ENCODE data around the gene POPDC3.
A peak's percentile ranks its signal among the peaks of the same experiment; 100 is the strongest.

POPDC3 gene

DNA sequence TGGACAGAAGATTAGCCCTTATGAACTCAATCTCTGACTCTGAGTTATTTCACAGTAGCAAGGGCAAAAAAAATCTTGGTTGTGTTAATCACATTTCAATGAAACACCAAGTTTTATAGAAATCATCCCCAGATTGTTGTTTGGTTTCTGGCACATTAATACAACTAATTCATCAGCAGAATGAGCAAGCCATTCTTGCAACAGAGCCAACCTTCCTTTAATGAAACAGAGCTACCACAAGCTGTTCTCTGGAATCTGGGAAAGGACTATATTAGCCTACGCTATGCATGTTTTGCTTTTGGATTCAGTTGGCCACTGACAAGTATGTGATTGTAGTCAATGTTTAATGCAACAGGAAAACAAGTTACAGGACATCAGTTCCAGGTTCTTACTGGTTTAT, 13.8 kb upstream of the POPDC3 start:
- FAIRE-seq (no peak), DNase-seq (ENCODE audit: insufficient read length) (no peak)
- TF ChIP-seq TAF1 (IDR thresholded peaks at IDR 0.05; ENCODE audit: borderline replicate concordance, low read depth, low read length): no peak
- TF ChIP-seq POLR2AphosphoS5 (IDR thresholded peaks at IDR 0.05; ENCODE audit: low read depth, low read length): no peak
- TF ChIP-seq POLR2A (IDR thresholded peaks at IDR 0.05; ENCODE audit: low read depth, low read length): no peak

DNA sequence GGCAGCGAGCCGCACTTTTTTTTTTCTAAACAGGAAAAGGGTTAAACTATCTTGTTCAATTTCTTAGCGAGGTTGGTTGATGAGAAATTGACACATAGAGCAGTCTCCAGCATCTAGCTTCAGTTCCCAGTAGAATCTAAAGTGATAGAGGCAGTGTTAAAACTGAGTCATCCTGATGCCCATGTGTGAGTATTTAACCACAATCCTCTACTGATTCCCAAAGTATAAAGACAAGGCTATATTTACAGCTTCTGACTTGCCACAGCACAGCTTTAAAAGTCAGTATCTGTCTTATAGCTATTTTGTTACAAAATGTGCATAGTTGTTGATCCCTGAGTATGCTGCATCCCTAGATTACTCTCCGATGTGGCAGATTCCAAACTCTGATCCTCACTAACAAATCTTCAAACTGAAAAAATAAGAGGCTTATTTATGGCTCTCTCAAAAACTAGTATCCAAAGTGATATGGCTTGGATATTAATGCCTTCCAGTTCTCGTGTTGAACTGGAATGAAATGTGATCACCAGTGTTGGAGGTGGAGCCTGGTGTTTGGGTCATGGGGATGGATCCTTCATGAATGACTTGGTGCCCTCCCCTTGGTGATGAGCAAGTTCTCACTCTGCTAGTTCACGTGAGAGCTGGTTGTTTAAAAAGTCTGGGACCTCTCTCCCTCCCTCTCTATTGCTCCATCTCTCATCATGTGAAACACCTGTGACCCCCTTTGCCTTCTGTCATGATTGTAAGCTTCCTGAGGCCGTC, 13.1 kb upstream of the POPDC3 start:
- FAIRE-seq (no peak), DNase-seq (ENCODE audit: insufficient read length) (no peak)

DNA sequence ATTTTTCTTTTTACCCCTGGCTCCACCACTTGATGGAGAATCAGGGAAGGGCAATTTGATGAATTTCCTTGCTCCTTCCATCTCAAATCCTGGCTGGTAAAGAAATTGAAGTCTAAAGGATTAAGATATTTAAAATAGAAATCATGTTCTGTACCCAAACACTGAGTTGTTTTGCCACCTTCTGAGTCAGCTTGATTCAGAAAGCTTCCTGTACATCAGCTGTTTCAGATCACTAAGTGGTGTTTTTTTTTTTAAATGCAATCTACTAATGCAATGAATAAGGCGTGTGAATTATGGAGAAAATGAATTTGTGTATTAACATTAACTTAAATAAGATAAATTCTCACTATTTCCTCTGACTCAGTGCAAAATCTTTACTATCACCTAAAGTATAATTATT, 11.5 kb upstream of the POPDC3 start:
- FAIRE-seq: no peak
- DNase-seq (ENCODE audit: insufficient read length): no peak
- TF ChIP-seq POLR2AphosphoS5 (IDR thresholded peaks at IDR 0.05; ENCODE audit: low read depth, low read length) (no peak), POLR2A (IDR thresholded peaks at IDR 0.05; ENCODE audit: low read depth, low read length) (no peak), TAF1 (IDR thresholded peaks at IDR 0.05; ENCODE audit: borderline replicate concordance, low read depth, low read length) (no peak)

More for the DNA sequence above, 13.1 kb upstream of the POPDC3 start:
- TF ChIP-seq TAF1 (IDR thresholded peaks at IDR 0.05; ENCODE audit: borderline replicate concordance, low read depth, low read length) (no peak), POLR2AphosphoS5 (IDR thresholded peaks at IDR 0.05; ENCODE audit: low read depth, low read length) (no peak), POLR2A (IDR thresholded peaks at IDR 0.05; ENCODE audit: low read depth, low read length) (no peak)

DNA sequence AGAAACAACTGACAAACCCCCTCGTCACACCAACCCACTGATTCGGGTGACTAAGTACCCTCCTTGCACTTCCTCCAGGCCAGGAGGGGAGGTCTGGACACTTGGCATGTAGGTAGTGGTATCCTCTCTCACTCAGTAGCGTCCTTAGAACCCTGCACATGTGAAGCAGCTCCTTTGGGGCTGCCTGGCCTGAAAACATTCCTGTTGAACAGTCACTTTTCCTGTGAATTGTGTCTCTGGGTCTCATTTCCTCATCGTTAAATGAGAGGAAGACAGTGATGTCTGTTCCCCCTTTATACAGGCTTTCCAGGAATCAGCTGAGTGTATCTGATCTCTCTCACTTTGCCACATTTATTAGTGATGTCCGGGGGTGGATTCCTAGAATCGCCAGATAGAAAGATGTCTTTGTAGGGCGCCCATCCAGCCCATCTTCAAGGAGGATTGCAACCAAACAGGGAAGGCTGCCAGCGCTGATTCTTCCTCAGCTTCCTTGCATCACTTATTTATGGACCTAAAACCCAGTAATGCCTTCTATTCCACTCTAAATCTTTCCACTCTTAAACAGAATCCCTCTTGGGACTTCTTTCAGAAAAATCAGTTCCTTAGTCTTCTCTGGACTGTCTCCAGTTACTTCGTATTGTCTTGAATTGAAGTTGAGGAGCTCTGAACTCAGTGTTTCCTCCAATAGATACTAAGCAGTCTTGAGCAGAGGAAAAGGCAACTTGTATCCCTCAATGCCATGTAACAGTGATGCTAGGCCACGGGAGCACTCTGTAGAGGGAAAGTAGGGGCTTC, 9.4 kb upstream of the POPDC3 start:
- DNase-seq (ENCODE audit: insufficient read length) (no peak), FAIRE-seq (no peak)
- TF ChIP-seq POLR2AphosphoS5 (IDR thresholded peaks at IDR 0.05; ENCODE audit: low read depth, low read length) (no peak), TAF1 (IDR thresholded peaks at IDR 0.05; ENCODE audit: borderline replicate concordance, low read depth, low read length) (no peak), POLR2A (IDR thresholded peaks at IDR 0.05; ENCODE audit: low read depth, low read length) (no peak)

DNA sequence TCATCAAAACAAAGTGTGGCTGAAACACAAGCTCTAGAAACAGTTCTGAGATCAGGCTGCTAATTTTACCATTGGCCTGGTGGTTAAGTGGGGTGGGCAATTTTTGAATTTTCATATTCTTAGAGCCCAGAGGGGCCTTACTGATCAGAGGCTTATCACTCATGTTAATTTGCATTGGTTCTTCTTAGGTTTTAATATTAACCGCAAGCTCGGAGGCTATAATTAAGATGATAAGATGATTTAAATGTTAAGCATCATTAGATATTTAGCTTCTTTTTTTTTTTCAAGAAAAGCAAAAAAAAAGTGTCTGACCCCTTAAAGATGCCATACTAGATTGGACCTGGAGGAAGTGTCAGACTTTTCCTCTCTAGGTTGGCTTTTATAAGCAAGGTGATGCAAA, 8.4 kb upstream of the POPDC3 start:
- DNase-seq (ENCODE audit: insufficient read length) (no peak), FAIRE-seq (no peak)
- TF ChIP-seq POLR2AphosphoS5 (IDR thresholded peaks at IDR 0.05; ENCODE audit: low read depth, low read length) (no peak), TAF1 (IDR thresholded peaks at IDR 0.05; ENCODE audit: borderline replicate concordance, low read depth, low read length) (no peak), POLR2A (IDR thresholded peaks at IDR 0.05; ENCODE audit: low read depth, low read length) (no peak)

DNA sequence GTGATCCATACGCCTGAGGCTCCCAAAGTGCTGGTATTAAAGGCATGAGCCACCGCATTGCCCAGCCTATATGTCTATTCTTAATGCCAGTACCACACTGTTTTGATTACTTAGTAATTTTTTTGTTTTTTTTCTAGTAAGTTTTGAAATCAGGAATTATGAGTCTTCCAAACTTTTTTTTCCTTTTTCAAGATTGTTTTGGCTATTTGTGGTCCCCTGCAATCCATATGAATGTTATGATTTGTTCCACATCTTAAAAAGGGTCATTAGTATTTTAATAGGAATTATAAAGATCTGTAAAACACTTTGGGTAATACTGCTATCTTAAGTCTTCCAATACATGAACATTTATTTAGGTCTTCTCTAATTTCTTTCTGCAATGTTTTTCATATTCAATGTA, 6.8 kb upstream of the POPDC3 start:
- no peak for DNase-seq (ENCODE audit: insufficient read length)
- FAIRE-seq: no peak
- TF ChIP-seq TAF1 (IDR thresholded peaks at IDR 0.05; ENCODE audit: borderline replicate concordance, low read depth, low read length) (no peak), POLR2A (IDR thresholded peaks at IDR 0.05; ENCODE audit: low read depth, low read length) (no peak), POLR2AphosphoS5 (IDR thresholded peaks at IDR 0.05; ENCODE audit: low read depth, low read length) (no peak)

DNA sequence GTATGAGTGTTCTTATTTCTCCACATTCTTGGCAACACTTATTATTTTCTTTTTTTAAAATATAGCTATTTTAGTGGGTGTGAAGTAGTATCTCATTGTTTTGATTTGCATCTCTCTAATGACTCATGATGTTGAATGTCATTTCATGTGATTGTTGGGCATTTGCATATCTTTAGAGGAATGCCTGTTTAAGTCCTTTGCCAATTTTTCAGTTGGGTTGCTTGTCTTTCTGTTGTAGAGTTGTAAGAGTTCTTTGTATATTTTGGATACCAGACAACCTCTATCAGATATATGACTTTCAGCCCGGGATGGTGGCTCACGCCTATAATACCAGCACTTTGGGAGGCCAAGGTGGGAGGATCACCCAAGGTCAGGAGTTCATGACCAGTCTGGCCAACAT, 5.1 kb upstream of the POPDC3 start:
- no peak for DNase-seq (ENCODE audit: insufficient read length)
- TF ChIP-seq POLR2A (IDR thresholded peaks at IDR 0.05; ENCODE audit: low read depth, low read length): no peak
- no peak for TF ChIP-seq TAF1 (IDR thresholded peaks at IDR 0.05; ENCODE audit: borderline replicate concordance, low read depth, low read length)
- no peak for TF ChIP-seq POLR2AphosphoS5 (IDR thresholded peaks at IDR 0.05; ENCODE audit: low read depth, low read length)
- peak; percentile 36 for FAIRE-seq

DNA sequence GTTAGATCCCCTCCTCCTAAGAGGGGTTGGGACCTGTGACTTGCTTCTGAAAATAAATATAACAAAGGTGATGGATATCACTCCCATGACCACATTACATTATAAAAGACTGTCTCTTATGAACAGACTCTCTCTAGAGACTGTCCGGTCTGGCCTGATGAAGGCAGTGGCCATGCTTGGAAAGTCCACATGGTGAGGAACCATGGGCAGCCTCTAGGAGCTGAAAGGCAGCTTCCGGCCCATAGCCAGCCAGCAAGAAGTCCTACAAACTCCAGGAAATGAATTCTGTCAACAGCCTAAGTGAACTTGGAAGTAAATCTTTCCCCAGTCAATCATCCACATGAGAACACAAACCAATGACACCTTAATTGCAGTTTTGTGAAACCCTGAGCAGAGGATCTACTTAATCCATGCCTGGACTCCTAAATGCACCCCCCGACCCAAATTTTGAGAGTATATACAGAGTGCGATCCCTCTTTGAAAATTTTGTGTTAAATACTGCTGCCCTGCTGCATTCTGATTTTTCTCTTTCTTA, 2.2 kb upstream of the POPDC3 start:
- FAIRE-seq: no peak
- TF ChIP-seq TAF1 (IDR thresholded peaks at IDR 0.05; ENCODE audit: borderline replicate concordance, low read depth, low read length) (no peak), POLR2AphosphoS5 (IDR thresholded peaks at IDR 0.05; ENCODE audit: low read depth, low read length) (no peak), POLR2A (IDR thresholded peaks at IDR 0.05; ENCODE audit: low read depth, low read length) (no peak)

DNA sequence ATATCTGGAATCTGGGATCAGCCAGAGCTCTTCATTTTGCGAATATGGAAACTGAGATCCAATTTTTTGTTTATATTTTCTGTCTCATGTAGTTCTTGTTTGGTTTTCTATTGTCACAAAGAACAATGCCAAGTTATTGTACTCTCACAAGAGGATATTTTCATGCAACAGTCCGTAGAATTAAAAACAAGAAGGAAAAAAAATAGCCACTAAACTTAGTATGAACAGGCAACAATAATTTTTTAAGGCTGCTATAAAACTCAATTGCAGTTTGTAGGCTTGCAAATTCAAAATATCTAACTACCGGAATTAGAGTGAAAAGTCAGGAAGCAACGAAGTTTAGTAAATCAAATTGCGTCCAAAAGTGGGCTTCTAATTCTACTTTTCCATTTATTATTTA, 1.2 kb downstream of the POPDC3 start:
- DNase-seq (ENCODE audit: insufficient read length) (no peak), FAIRE-seq (no peak)
- TF ChIP-seq POLR2A (IDR thresholded peaks at IDR 0.05; ENCODE audit: low read depth, low read length) (no peak), POLR2AphosphoS5 (IDR thresholded peaks at IDR 0.05; ENCODE audit: low read depth, low read length) (no peak), TAF1 (IDR thresholded peaks at IDR 0.05; ENCODE audit: borderline replicate concordance, low read depth, low read length) (no peak)

More for the DNA sequence above, 2.2 kb upstream of the POPDC3 start:
- DNase-seq (ENCODE audit: insufficient read length): no peak

DNA sequence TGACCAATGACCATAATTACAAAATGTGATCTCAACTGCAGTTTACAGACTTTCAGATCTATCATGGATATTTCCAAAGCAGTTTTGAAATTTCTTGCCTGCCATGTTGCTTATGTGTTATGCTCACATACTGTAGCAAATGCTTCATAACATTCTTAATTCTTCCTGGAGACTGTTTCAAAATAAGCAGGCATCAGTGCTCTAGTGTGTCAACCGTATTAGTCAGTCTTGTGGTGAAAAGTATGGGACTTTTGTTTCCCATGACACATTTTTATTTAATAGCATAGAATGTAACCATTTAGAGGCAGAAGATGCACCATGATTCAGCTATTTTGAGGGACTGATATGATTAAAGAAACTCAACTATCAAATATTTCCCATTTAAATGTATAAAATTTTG, 1.7 kb downstream of the POPDC3 start:
- FAIRE-seq (no peak), DNase-seq (ENCODE audit: insufficient read length) (no peak)
- TF ChIP-seq POLR2A (IDR thresholded peaks at IDR 0.05; ENCODE audit: low read depth, low read length) (no peak), POLR2AphosphoS5 (IDR thresholded peaks at IDR 0.05; ENCODE audit: low read depth, low read length) (no peak), TAF1 (IDR thresholded peaks at IDR 0.05; ENCODE audit: borderline replicate concordance, low read depth, low read length) (no peak)

DNA sequence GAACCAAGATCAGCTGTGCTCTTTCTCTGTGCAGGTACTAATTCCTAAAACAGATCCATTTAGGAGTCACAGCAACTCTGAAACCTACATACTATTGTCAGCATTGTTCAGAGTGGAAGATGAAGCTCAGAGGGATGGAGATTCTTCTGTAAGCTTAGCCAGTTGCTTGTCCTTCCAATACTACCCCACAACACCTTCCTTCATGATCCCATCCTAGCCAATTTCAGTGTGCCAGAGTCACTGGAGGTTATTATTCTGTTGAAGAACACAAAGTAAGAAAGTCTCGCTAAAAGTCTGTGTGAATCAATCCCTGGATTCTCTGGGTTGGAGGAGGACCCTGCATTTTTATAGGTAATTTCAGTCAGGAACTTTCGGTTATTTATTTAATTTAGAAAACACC, 2.3 kb downstream of the POPDC3 start:
- no peak for FAIRE-seq
- DNase-seq (ENCODE audit: insufficient read length): no peak
- TF ChIP-seq POLR2AphosphoS5 (IDR thresholded peaks at IDR 0.05; ENCODE audit: low read depth, low read length): no peak
- TF ChIP-seq POLR2A (IDR thresholded peaks at IDR 0.05; ENCODE audit: low read depth, low read length): no peak
- TF ChIP-seq TAF1 (IDR thresholded peaks at IDR 0.05; ENCODE audit: borderline replicate concordance, low read depth, low read length): no peak

All from GM12892 (cell line).